ENCODE measurements around the gene HNMT.

HNMT gene

DNA sequence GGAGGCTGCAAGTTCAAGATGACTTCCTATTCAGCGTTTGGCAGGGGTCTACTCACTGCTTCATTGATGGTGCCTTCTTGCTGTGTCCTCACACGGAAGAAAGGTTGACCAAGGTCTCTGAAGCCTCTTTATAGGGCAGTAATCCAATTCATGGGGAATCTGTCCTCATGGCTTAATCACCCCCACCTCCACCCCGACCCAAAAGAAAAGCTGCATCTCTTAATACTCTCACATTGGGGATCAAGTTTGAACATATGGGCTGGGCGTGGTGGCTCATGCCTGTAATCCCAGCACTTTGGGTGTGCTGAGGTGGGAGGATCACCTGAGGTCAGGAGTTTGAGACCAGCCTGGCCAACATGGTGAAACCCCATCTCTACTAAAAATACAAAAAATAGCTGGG, 36.4 kb upstream of the HNMT start:
- H3K4me3 ChIP-seq (replicated peaks; ENCODE audit: insufficient read depth, low read length) = no peak overlapping the region
- H3K27ac ChIP-seq (replicated peaks) = no peak overlapping the region
- DNase-seq (ENCODE audit: low read depth in 1 of 2, low spot score in 1 of 2) = no peak
- no peaks in the 10 kb centered on the region for H3K27me3 ChIP-seq (ENCODE audit: insufficient read depth, poor library complexity, severe bottlenecking)
- TF ChIP-seq POLR2AphosphoS5 (IDR thresholded peaks at IDR 0.05; ENCODE audit: low read depth) (no peak), GABPA (IDR thresholded peaks at IDR 0.05; ENCODE audit: low read depth) (no peak), SPI1 (IDR thresholded peaks at IDR 0.05; ENCODE audit: borderline replicate concordance, low read depth) (no peak)
- TF ChIP-seq, protein P1, sequence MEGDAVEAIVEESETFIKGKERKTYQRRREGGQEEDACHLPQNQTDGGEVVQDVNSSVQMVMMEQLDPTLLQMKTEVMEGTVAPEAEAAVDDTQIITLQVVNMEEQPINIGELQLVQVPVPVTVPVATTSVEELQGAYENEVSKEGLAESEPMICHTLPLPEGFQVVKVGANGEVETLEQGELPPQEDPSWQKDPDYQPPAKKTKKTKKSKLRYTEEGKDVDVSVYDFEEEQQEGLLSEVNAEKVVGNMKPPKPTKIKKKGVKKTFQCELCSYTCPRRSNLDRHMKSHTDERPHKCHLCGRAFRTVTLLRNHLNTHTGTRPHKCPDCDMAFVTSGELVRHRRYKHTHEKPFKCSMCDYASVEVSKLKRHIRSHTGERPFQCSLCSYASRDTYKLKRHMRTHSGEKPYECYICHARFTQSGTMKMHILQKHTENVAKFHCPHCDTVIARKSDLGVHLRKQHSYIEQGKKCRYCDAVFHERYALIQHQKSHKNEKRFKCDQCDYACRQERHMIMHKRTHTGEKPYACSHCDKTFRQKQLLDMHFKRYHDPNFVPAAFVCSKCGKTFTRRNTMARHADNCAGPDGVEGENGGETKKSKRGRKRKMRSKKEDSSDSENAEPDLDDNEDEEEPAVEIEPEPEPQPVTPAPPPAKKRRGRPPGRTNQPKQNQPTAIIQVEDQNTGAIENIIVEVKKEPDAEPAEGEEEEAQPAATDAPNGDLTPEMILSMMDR (IDR thresholded peaks at IDR 0.05; ENCODE audit: insufficient read depth, low read length) = no peak
- TF ChIP-seq, protein P2, sequence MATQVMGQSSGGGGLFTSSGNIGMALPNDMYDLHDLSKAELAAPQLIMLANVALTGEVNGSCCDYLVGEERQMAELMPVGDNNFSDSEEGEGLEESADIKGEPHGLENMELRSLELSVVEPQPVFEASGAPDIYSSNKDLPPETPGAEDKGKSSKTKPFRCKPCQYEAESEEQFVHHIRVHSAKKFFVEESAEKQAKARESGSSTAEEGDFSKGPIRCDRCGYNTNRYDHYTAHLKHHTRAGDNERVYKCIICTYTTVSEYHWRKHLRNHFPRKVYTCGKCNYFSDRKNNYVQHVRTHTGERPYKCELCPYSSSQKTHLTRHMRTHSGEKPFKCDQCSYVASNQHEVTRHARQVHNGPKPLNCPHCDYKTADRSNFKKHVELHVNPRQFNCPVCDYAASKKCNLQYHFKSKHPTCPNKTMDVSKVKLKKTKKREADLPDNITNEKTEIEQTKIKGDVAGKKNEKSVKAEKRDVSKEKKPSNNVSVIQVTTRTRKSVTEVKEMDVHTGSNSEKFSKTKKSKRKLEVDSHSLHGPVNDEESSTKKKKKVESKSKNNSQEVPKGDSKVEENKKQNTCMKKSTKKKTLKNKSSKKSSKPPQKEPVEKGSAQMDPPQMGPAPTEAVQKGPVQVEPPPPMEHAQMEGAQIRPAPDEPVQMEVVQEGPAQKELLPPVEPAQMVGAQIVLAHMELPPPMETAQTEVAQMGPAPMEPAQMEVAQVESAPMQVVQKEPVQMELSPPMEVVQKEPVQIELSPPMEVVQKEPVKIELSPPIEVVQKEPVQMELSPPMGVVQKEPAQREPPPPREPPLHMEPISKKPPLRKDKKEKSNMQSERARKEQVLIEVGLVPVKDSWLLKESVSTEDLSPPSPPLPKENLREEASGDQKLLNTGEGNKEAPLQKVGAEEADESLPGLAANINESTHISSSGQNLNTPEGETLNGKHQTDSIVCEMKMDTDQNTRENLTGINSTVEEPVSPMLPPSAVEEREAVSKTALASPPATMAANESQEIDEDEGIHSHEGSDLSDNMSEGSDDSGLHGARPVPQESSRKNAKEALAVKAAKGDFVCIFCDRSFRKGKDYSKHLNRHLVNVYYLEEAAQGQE (IDR thresholded peaks at IDR 0.05; ENCODE audit: insufficient replicate concordance, low read depth) = no peak

DNA sequence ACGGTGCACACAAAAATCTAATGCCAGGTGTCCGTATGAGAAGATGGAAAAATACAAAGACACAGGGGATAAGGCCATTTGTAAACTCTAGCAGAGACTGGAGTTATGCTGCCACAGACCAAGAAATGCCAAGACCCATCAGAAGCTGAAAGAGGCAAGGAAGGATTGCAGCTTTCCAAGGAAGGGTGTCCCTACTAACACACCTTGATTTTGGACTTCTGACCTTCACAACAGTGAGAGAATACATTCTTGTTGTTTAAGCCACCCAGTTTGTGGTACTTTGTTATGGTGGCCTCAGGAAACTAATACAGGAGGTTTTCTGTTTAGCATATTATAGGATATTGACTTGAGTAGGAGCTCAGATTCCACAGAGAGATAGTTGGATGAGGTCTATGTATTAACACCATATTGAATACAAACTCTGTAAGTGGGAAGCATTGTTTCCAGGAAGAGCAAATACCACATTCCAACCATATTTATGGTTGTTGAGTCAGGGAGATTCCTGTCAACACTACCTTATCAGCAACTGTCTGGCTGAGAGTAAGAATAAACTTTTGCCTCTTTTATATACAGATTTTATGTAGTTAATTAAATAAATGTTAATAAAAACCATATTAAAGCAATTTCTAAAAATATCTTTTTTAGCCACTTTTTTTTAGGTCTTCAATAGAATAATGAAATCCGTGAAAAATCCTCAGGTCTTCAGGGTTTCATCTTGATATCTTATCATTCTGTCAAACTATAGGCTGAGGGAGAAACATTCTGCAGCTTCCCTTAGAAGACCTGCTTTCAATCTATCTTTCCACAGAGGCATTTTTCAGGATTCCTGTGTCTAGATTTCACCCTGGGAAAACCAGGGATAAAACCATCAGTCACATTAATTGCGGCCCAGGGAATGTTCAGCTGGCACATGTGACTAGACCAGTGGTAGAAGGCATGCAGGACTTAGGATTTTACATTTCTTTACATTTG, 35.4 kb upstream of the HNMT start:
- Histone ChIP-seq H3K27ac (replicated peaks) (no peak overlapping the region), H3K27me3 (ENCODE audit: insufficient read depth, poor library complexity, severe bottlenecking) (no peaks in the 10 kb centered on the region), H3K4me3 (replicated peaks; ENCODE audit: insufficient read depth, low read length) (no peak overlapping the region)
- no peak for TF ChIP-seq GABPA (IDR thresholded peaks at IDR 0.05; ENCODE audit: low read depth)
- no peak for TF ChIP-seq POLR2AphosphoS5 (IDR thresholded peaks at IDR 0.05; ENCODE audit: low read depth)
- no peak for TF ChIP-seq SPI1 (IDR thresholded peaks at IDR 0.05; ENCODE audit: borderline replicate concordance, low read depth)
- TF ChIP-seq, protein P2 (IDR thresholded peaks at IDR 0.05; ENCODE audit: insufficient replicate concordance, low read depth) = no peak
- TF ChIP-seq, protein P1 (IDR thresholded peaks at IDR 0.05; ENCODE audit: insufficient read depth, low read length) = no peak
- no peak for DNase-seq (ENCODE audit: low read depth in 1 of 2, low spot score in 1 of 2)

DNA sequence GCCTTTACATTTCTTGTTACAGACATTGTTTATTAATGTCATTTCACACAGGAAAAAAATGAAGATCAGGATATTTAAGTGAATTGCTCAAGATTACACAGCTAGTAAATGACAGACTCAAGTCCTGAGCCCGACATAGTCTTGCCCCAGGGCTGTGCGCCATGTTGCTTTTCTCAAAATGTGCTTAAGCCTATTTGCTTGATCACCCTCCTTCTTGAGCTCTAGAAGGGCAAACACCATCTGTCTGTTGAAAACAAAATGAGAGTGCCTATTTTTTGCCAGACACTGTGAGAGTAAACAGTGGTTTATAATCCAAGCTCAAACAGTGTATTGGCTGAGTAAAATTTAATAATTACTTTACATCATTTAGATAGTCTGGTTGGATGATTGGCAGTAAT, 34.8 kb upstream of the HNMT start:
- Histone ChIP-seq H3K4me3 (replicated peaks; ENCODE audit: insufficient read depth, low read length) (no peak overlapping the region), H3K27me3 (ENCODE audit: insufficient read depth, poor library complexity, severe bottlenecking) (no peaks in the 10 kb centered on the region), H3K27ac (replicated peaks) (no peak overlapping the region)
- no peak for TF ChIP-seq POLR2AphosphoS5 (IDR thresholded peaks at IDR 0.05; ENCODE audit: low read depth)
- no peak for TF ChIP-seq GABPA (IDR thresholded peaks at IDR 0.05; ENCODE audit: low read depth)
- no peak for TF ChIP-seq SPI1 (IDR thresholded peaks at IDR 0.05; ENCODE audit: borderline replicate concordance, low read depth)
- TF ChIP-seq, protein P2 (IDR thresholded peaks at IDR 0.05; ENCODE audit: insufficient replicate concordance, low read depth) = no peak
- TF ChIP-seq, protein P1 (IDR thresholded peaks at IDR 0.05; ENCODE audit: insufficient read depth, low read length) = no peak
- no peak for DNase-seq (ENCODE audit: low read depth in 1 of 2, low spot score in 1 of 2)

All from HL-60 (cell line).